Osteoblast (primary cell): ENCODE data around the gene SLC2A9. TPM values are rescaled to one million over a fixed set of nuclear protein-coding genes. Genes with fewer than 3 reads are reported as not detected.

Experiments used
- DNase-seq: peaks from one replicate; pipeline ENCODE4 v3.0.0; 2011; ENCODE audit warnings: low spot score, mixed read lengths; ENCODE audit not compliant: insufficient read length; ENCODE audit errors: missing footprints
- H2AFZ ChIP-seq: 2 replicates; pipeline ENCODE4 v1.6.0; 2011; ENCODE audit warnings: mild to moderate bottlenecking, low read length
- H3K27ac ChIP-seq: 2 replicates; pipeline ENCODE4 v1.5.1; 2011; ENCODE audit warnings: mild to moderate bottlenecking, low read depth, low read length, moderate library complexity
- H3K27me3 ChIP-seq: 2 replicates; pipeline ENCODE4 v1.6.0; 2012; ENCODE audit warnings: mild to moderate bottlenecking, control low read depth, inconsistent platforms, low read length, moderate library complexity; ENCODE audit not compliant: insufficient read depth
- H3K36me3 ChIP-seq: 2 replicates; pipeline ENCODE4 v1.5.1; 2011; ENCODE audit warnings: mild to moderate bottlenecking, low read length, control low read depth, moderate library complexity; ENCODE audit not compliant: insufficient read depth
- H3K4me1 ChIP-seq: 2 replicates; pipeline ENCODE4 v1.5.1; 2011; ENCODE audit warnings: mild to moderate bottlenecking, low read length, control low read depth, moderate library complexity; ENCODE audit not compliant: insufficient read depth
- H3K4me2 ChIP-seq: 2 replicates; pipeline ENCODE4 v1.6.0; 2011; ENCODE audit warnings: mild to moderate bottlenecking, low read length; ENCODE audit not compliant: insufficient read depth
- H3K4me3 ChIP-seq: fragments of 200-600 bp; sonication (generic); 3 replicates; pipeline ENCODE4 v1.5.1; 2012; ENCODE audit warnings: mild to moderate bottlenecking, low read length, inconsistent platforms; ENCODE audit not compliant: insufficient read depth
- H3K79me2 ChIP-seq: 2 replicates; pipeline ENCODE4 v1.6.0; 2012; ENCODE audit warnings: mild to moderate bottlenecking, low read length, control low read depth, inconsistent platforms; ENCODE audit not compliant: insufficient read depth
- H3K9me3 ChIP-seq: 2 replicates; pipeline ENCODE4 v1.5.1; 2011; ENCODE audit warnings: low read depth, low read length, control low read depth
- H4K20me1 ChIP-seq: 2 replicates; pipeline ENCODE4 v1.6.0; 2012; ENCODE audit warnings: mild to moderate bottlenecking, low read length, control low read depth; ENCODE audit not compliant: insufficient read depth
- total RNA-seq: library from RNA; depleted of rRNA; stranded (reverse); fragments of >200 nt; gene quantifications from 2 replicates; pipeline ENCODE4 v1.2.3, GENCODE V29; 2012
- TF ChIP-seq, protein P1 (sequence below): IDR thresholded peaks from 2 replicates; pipeline ENCODE4 v1.5.1; 2011; ENCODE audit warnings: mild to moderate bottlenecking, low read depth, low read length, moderate library complexity; ENCODE audit errors: extremely low read depth

Gene SLC2A9
- total RNA-seq, 1 donor, result 2.5 TPM

GRCh38 chr4:9835430-9835829 is 185.9 kb downstream of the SLC2A9 start:
- H3K27ac ChIP-seq, result no peak overlapping the region
- H3K27me3 ChIP-seq, result no peaks in the 10 kb centered on the region
- H3K4me2 ChIP-seq, result no peak overlapping the region
- H3K79me2 ChIP-seq, result no peaks in the 10 kb centered on the region
- H2AFZ ChIP-seq, result no peak overlapping the region
- H3K4me3 ChIP-seq, result no peak overlapping the region
- TF ChIP-seq, protein P1, sequence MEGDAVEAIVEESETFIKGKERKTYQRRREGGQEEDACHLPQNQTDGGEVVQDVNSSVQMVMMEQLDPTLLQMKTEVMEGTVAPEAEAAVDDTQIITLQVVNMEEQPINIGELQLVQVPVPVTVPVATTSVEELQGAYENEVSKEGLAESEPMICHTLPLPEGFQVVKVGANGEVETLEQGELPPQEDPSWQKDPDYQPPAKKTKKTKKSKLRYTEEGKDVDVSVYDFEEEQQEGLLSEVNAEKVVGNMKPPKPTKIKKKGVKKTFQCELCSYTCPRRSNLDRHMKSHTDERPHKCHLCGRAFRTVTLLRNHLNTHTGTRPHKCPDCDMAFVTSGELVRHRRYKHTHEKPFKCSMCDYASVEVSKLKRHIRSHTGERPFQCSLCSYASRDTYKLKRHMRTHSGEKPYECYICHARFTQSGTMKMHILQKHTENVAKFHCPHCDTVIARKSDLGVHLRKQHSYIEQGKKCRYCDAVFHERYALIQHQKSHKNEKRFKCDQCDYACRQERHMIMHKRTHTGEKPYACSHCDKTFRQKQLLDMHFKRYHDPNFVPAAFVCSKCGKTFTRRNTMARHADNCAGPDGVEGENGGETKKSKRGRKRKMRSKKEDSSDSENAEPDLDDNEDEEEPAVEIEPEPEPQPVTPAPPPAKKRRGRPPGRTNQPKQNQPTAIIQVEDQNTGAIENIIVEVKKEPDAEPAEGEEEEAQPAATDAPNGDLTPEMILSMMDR, result no peak
- no peaks in the 10 kb centered on the region for H4K20me1 ChIP-seq
- no peaks in the 10 kb centered on the region for H3K9me3 ChIP-seq
- H3K4me1 ChIP-seq, result no peaks in the 10 kb centered on the region
- H3K36me3 ChIP-seq, result no peaks in the 10 kb centered on the region
- no peak for DNase-seq

DNA sequence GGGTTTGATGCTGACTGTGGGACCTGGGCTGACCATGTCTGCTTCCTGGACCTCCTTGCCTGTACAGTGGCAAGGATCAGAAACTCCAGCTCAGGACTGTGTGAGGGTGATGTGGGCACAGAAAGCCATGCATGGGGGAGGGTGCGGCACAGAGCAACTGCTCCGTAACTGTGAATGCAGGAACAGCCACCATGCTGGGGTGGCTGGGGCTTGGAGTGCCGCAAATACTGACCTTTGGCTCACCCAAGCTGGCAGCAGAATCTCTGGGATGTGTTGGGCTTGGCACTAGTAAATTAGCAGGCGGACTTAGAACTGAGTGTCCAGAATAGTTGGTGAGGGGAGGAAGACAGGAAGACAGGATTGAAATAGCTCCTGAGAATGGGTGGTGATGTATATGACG is 187.9 kb downstream of the SLC2A9 start:
- Histone ChIP-seq H4K20me1 (no peaks in the 10 kb centered on the region), H3K4me2 (no peak overlapping the region), H3K27ac (no peak overlapping the region), H3K9me3 (no peaks in the 10 kb centered on the region), H3K27me3 (no peaks in the 10 kb centered on the region), H3K4me1 (no peaks in the 10 kb centered on the region), H2AFZ (no peak overlapping the region), H3K4me3 (no peak overlapping the region), H3K36me3 (no peaks in the 10 kb centered on the region), H3K79me2 (no peaks in the 10 kb centered on the region)
- DNase-seq, result no peak
- TF ChIP-seq, protein P1, result no peak

GRCh38 chr4:9832640-9833039 is 188.7 kb downstream of the SLC2A9 start:
- Histone ChIP-seq H3K27me3 (no peaks in the 10 kb centered on the region), H3K36me3 (no peaks in the 10 kb centered on the region), H3K4me3 (no peak overlapping the region), H3K4me2 (no peak overlapping the region), H2AFZ (no peak overlapping the region), H3K9me3 (no peaks in the 10 kb centered on the region), H3K27ac (no peak overlapping the region), H3K4me1 (no peaks in the 10 kb centered on the region), H3K79me2 (no peaks in the 10 kb centered on the region), H4K20me1 (no peaks in the 10 kb centered on the region)
- no peak for DNase-seq
- TF ChIP-seq, protein P1, result no peak

GRCh38 chr4:9826551-9826950 is 194.7 kb downstream of the SLC2A9 start:
- no peak overlapping the region for H3K4me2 ChIP-seq
- H3K4me3 ChIP-seq, result no peak overlapping the region
- H3K27me3 ChIP-seq, result no peaks in the 10 kb centered on the region
- no peak overlapping the region for H3K27ac ChIP-seq
- no peaks in the 10 kb centered on the region for H3K4me1 ChIP-seq
- H3K9me3 ChIP-seq, result no peaks in the 10 kb centered on the region
- DNase-seq, result no peak
- no peaks in the 10 kb centered on the region for H3K36me3 ChIP-seq
- TF ChIP-seq, protein P1, result no peak
- no peaks in the 10 kb centered on the region for H3K79me2 ChIP-seq
- H4K20me1 ChIP-seq, result no peaks in the 10 kb centered on the region
- no peak overlapping the region for H2AFZ ChIP-seq
